MM.1S (cell line): ENCODE measurements around the gene FAM131A.

ENCODE experiments used
- CTCF ChIP-seq: fragments of 300-600 bp; sonication (generic); IDR thresholded peaks from 2 replicates; pipeline ENCODE4 v1.5.1; 2016; ENCODE audit warnings: antibody characterized with exemption, low read length, mixed read lengths
- EZH2 ChIP-seq: fragments of 300-600 bp; sonication (generic); optimal IDR thresholded peaks from 2 replicates; pipeline ENCODE3; 2017; ENCODE audit warnings: low read depth, mild to moderate bottlenecking, antibody characterized with exemption, low read length, mixed read lengths

- no peak for TF ChIP-seq CTCF
- no peak for TF ChIP-seq EZH2
Measured at GRCh38 chr3:184348057-184348382, 10.6 kb downstream of the FAM131A start.
